ENCODE data around the gene DUS2. TPM values are rescaled to one million over a fixed set of nuclear protein-coding genes. Genes with fewer than 3 reads are reported as not detected.
"Not testable (repeated sequence)": the region's sequence is repeated elsewhere in the genome, so short reads cannot be mapped to it uniquely, and the experiment has no call there.

Gene DUS2
- total and polyA plus RNA-seq, 8 donors = 0.45 to 27.5 (median 12.1) TPM

DNA sequence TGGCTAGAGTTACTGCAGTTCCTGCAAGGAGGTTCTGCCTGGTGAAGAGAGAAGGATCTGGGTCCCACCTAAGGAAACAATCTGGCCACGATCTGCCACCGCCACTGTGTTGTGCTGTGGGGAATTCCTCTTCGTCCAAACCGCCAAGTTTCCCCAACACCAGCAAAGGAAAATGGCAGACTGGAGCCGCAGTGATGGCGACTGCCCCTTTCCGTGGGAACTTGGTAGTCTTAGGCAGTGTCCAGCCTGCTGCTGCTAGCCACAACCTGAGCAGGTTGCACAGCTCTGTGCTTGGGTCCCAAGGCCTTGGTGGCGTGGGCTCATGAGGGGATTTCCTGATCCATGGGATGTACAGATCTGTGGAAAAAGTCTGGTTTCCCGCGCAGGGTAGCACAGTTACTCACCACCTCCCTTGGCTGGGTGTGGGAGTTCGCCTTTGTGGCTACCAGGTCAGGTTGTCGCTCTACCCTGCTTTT is 90.7 kb downstream of the DUS2 start:
- TF ChIP-seq POLR2AphosphoS5 (IDR thresholded peaks at IDR 0.05) (no peak), POLR2A (IDR thresholded peaks at IDR 0.05) (no peak), EP300 (IDR thresholded peaks at IDR 0.05) (no peak)
- TF ChIP-seq, protein P1, sequence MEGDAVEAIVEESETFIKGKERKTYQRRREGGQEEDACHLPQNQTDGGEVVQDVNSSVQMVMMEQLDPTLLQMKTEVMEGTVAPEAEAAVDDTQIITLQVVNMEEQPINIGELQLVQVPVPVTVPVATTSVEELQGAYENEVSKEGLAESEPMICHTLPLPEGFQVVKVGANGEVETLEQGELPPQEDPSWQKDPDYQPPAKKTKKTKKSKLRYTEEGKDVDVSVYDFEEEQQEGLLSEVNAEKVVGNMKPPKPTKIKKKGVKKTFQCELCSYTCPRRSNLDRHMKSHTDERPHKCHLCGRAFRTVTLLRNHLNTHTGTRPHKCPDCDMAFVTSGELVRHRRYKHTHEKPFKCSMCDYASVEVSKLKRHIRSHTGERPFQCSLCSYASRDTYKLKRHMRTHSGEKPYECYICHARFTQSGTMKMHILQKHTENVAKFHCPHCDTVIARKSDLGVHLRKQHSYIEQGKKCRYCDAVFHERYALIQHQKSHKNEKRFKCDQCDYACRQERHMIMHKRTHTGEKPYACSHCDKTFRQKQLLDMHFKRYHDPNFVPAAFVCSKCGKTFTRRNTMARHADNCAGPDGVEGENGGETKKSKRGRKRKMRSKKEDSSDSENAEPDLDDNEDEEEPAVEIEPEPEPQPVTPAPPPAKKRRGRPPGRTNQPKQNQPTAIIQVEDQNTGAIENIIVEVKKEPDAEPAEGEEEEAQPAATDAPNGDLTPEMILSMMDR (IDR thresholded peaks at IDR 0.05) = no peak
- Histone ChIP-seq H3K4me3 (no peak overlapping the region), H3K36me3 (no peaks in the 10 kb centered on the region), H3K9me3 (peaks cover 0 to 9% (median 3%) of the 10 kb centered on the region in 4 donors), H3K27me3 (no peaks in the 10 kb centered on the region), H3K27ac (no peak overlapping the region), H3K4me1 (peaks cover 0 to 29% (median 15%) of the 10 kb centered on the region in 4 donors)
- intact Hi-C loops (cut with DNase I; ENCODE audit: low total_unique reads) = no loop called here
- 93 to 98% (median 96%) methylated on average over 10 to 12 of the region's 12 CpGs for WGBS, 5 donors
- DNase-seq = no peak

DNA sequence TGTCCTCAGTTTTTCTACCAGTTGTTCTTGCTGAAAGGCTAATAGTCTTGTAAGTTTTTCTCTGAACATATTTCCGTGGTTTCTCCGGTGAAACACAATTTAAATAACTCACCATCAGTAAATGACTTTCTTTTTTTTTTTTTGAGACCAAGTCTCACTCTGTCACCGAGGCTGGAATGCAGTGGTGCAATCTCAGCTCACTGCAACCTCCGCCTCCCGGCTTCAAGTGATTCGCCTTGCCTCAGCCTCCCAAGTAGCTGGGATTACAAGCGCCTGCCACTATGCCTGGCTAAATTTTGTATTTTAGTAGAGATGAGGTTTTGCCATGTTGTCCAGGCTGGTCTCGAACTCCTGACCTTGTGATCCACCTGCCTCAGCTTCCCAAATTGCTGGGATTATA is 91.9 kb downstream of the DUS2 start:
- H3K9me3 ChIP-seq; H3K27me3 ChIP-seq; DNase-seq; H3K4me3 ChIP-seq; intact Hi-C loops (cut with DNase I; ENCODE audit: low total_unique reads); H3K36me3 ChIP-seq; H3K27ac ChIP-seq: not testable (repeated sequence)
- WGBS, 5 donors = 87 to 94% (median 93%) methylated on average over 8 of the region's 8 CpGs
- peaks cover 0 to 29% (median 15%) of the 10 kb centered on the region in 4 donors for H3K4me1 ChIP-seq

DNA sequence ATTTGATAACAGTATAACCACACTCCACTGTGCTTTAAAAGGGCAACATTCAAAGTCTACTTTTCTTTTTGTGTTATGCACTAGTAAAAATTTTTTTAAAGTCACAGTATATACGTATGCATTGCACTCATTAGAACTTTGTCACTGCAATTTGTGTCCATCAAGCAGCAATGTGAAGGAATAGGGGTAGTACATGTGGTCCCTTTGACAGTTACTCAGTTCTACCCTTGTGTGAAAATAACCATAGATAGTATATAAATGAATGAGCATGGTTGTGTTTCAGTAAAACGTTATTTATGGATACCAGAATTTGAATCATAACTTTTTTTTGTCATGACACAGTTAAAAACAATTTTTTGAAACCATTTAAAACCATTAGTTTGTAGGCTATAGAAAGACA is 92.8 kb downstream of the DUS2 start:
- TF ChIP-seq EP300 (IDR thresholded peaks at IDR 0.05) (no peak), POLR2AphosphoS5 (IDR thresholded peaks at IDR 0.05) (no peak), POLR2A (IDR thresholded peaks at IDR 0.05) (no peak)
- TF ChIP-seq, protein P1 (IDR thresholded peaks at IDR 0.05) = no peak
- intact Hi-C loops (cut with DNase I; ENCODE audit: low total_unique reads) = no loop called here
- no peak for DNase-seq
- 56 to 67% (median 62%) methylated on average over 2 of the region's 2 CpGs for WGBS, 5 donors
- no peak overlapping the region for H3K4me3 ChIP-seq
- H3K27ac ChIP-seq = no peak overlapping the region
- peaks cover 0 to 3% (median 0%) of the 10 kb centered on the region in 4 donors for H3K9me3 ChIP-seq
- H3K27me3 ChIP-seq = no peaks in the 10 kb centered on the region
- no peaks in the 10 kb centered on the region for H3K36me3 ChIP-seq
- peaks cover 0 to 29% (median 15%) of the 10 kb centered on the region in 4 donors for H3K4me1 ChIP-seq

DNA sequence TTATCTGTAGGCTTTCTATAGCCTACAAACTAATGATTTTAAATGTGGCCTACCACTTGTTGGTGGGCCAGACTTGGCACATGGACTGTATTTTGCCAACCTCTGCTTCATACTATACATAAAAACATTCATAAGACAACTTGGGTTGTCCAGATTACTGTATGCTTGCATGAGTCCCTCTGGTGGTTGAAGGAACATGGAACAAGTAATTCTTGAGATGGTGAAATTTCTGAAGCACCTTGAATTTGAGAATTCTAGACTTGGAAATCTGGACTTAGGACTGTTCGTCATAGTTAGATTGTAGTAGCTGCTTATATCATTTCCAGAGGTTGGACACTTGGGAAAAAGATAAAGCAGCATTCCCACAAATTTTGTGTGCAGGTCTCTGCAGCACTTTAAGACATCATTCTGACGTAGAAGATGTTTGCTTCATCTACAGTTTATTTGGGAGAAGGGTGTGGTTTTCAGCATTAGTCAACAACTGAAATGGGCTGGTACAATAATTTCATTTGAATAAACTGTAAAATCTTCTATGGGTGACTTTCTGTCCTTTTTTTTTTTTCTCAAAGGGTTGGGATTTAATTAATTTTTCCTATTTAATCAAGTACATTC is 93.3 kb downstream of the DUS2 start:
- Histone ChIP-seq H3K27me3 (no peaks in the 10 kb centered on the region), H3K4me1 (peaks cover 0 to 29% (median 15%) of the 10 kb centered on the region in 4 donors), H3K27ac (no peak overlapping the region), H3K36me3 (no peaks in the 10 kb centered on the region), H3K9me3 (no peaks in the 10 kb centered on the region), H3K4me3 (no peak overlapping the region)
- intact Hi-C loops (cut with DNase I; ENCODE audit: low total_unique reads) = no loop called here
- TF ChIP-seq, protein P1 (IDR thresholded peaks at IDR 0.05) = peak in 3 of 7 experiments; percentile 26 to 36 (median 30)
- no peak for TF ChIP-seq POLR2A (IDR thresholded peaks at IDR 0.05)
- TF ChIP-seq EP300 (IDR thresholded peaks at IDR 0.05) = no peak
- TF ChIP-seq POLR2AphosphoS5 (IDR thresholded peaks at IDR 0.05) = no peak
- 63 to 74% (median 69%) methylated on average over 2 of the region's 2 CpGs for WGBS, 5 donors
- peak in 1 of 2 donors; percentile 44 for DNase-seq

- intact Hi-C loops (cut with DNase I; ENCODE audit: low total_unique reads) = no loop called here
These were observed 94.8 kb downstream of the DUS2 start for GRCh38 chr16:68117884-68118283.

DNA sequence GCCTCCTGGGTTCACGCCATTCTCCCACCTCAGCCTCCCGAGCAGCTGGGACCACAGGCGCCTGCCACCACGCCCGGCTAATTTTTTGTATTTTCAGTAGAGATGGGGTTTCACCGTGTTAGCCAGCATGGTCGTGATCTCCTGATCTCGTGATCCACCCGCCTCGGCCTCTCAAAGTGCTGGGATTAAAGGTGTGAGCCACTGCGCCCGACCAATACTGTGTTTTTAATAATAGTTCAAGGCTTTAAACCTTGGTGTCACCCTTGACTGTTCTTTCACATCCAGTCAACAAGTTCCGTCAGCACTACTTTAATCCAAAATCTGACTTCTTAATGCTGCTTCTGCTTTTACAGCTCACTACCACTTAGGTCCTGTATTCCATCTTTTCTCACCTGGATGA is 95.9 kb downstream of the DUS2 start:
- H3K27me3 ChIP-seq; H3K36me3 ChIP-seq; H3K9me3 ChIP-seq; DNase-seq; H3K4me3 ChIP-seq; intact Hi-C loops (cut with DNase I; ENCODE audit: low total_unique reads); H3K27ac ChIP-seq: not testable (repeated sequence)
- 89 to 92% (median 92%) methylated on average over 13 of the region's 13 CpGs for WGBS, 5 donors
- H3K4me1 ChIP-seq = peaks cover 0 to 20% (median 15%) of the 10 kb centered on the region in 4 donors

More at GRCh38 chr16:68117884-68118283, 94.8 kb downstream of the DUS2 start:
- TF ChIP-seq EP300 (IDR thresholded peaks at IDR 0.05) (no peak), POLR2A (IDR thresholded peaks at IDR 0.05) (no peak), POLR2AphosphoS5 (IDR thresholded peaks at IDR 0.05) (no peak)
- TF ChIP-seq, protein P1 (IDR thresholded peaks at IDR 0.05) = no peak
- Histone ChIP-seq H3K4me1 (peaks cover 0 to 28% (median 15%) of the 10 kb centered on the region in 4 donors), H3K4me3 (no peak overlapping the region), H3K27ac (no peak overlapping the region), H3K9me3 (no peaks in the 10 kb centered on the region), H3K36me3 (peaks cover 0 to 5% (median 0%) of the 10 kb centered on the region in 4 donors), H3K27me3 (no peaks in the 10 kb centered on the region)
- no peak for DNase-seq
- 75 to 92% (median 81%) methylated on average over 3 of the region's 3 CpGs for WGBS, 5 donors

DNA sequence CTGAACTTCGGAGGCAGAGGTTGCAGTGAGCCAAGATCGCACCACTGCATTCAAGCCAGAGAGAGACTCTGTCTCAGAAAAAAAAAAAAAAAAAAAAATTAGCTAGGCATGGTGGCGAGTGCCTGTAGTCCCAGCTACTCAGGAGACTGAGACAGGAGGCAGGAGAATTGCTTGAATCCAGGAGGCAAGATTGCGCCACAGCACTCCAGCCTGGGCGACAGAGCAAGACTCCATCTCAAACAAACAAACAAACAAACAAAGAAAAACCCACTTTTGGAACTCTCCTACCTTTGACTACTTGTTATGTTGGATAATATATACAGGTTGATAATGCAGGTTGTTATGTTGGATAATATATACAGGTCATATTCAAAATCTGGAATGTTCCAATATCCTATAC is 97.4 kb downstream of the DUS2 start:
- H3K4me1 ChIP-seq = peaks cover 0 to 18% (median 13%) of the 10 kb centered on the region in 4 donors
- H3K27me3 ChIP-seq; H3K4me3 ChIP-seq; H3K9me3 ChIP-seq; intact Hi-C loops (cut with DNase I; ENCODE audit: low total_unique reads); DNase-seq; H3K27ac ChIP-seq; H3K36me3 ChIP-seq: not testable (repeated sequence)
- 91 to 97% (median 95%) methylated on average over 5 of the region's 5 CpGs for WGBS, 5 donors

Data from stomach (tissue), 9 donors.